ENCODE data around the gene ATP10B. TPM values are rescaled to one million over a fixed set of nuclear protein-coding genes. Genes with fewer than 3 reads are reported as not detected.

ATP10B gene
- total RNA-seq, 1 experiment from 2014 or later: 0.11 TPM

DNA sequence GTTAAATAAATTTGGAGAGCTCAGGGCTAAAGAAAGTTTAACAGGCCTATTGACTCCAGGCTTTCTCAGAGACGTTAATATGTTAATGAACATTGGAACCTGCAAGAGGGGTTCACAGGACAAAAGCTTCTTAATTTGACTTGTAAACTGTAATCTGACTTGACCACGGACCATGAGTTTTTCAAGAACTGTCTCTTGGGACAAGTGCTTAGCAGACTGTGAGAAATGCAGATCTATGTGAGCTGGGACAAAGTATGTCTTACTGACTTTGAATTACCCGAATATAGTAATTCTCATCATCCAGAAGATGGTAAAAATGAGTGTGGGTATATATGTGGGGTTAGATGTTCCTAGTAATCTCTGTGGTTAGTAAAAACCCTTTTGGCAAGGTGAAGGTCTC is 186.6 kb downstream of the ATP10B start:
- Mint-ChIP-seq H3K4me3 (no peak overlapping the region), H3K36me3 (no peaks in the 10 kb centered on the region), H3K27me3 (ENCODE audit: low read depth) (no peaks in the 10 kb centered on the region), H3K4me1 (peaks cover 17% of the 10 kb centered on the region), H3K9me3 (no peaks in the 10 kb centered on the region), H3K27ac (peak overlapping the region; percentile 2; the same call in 1 of the 2 replicates)
- ATAC-seq (no peak), DNase-seq (ENCODE audit: low spot score) (no peak)
- POLR2A ChIA-PET: no interaction called here
- CTCF ChIA-PET: interaction anchor here (1.0 kb wide), 1 partner anchor 227 kb away, joined by 4 read pairs; no protein-coding TSS in a partner anchor
- TF ChIP-seq TEAD1 (CRISPR knock-in tag; IDR thresholded peaks at IDR 0.05) (no peak), ZNF219 (CRISPR knock-in tag; IDR thresholded peaks at IDR 0.05; ENCODE audit: borderline replicate concordance) (no peak), ZNF232 (CRISPR knock-in tag; IDR thresholded peaks at IDR 0.05) (no peak), ELF4 (CRISPR knock-in tag; IDR thresholded peaks at IDR 0.05; ENCODE audit: low read depth) (no peak), ATF1 (CRISPR knock-in tag; IDR thresholded peaks at IDR 0.05) (no peak), TCF7 (CRISPR knock-in tag; IDR thresholded peaks at IDR 0.05; ENCODE audit: low read depth) (no peak), GRHL2 (CRISPR knock-in tag; IDR thresholded peaks at IDR 0.05; ENCODE audit: insufficient replicate concordance, severe bottlenecking) (no peak), JAZF1 (CRISPR knock-in tag; IDR thresholded peaks at IDR 0.05) (no peak), MYBL2 (CRISPR knock-in tag; IDR thresholded peaks at IDR 0.05) (no peak), TP53 (CRISPR knock-in tag; IDR thresholded peaks at IDR 0.05) (no peak), NFE2L1 (CRISPR knock-in tag; IDR thresholded peaks at IDR 0.05) (no peak), SMAD3 (CRISPR knock-in tag; IDR thresholded peaks at IDR 0.05; ENCODE audit: borderline replicate concordance) (no peak), PRRX2 (CRISPR knock-in tag; IDR thresholded peaks at IDR 0.05) (no peak)
- TF ChIP-seq, protein P1, sequence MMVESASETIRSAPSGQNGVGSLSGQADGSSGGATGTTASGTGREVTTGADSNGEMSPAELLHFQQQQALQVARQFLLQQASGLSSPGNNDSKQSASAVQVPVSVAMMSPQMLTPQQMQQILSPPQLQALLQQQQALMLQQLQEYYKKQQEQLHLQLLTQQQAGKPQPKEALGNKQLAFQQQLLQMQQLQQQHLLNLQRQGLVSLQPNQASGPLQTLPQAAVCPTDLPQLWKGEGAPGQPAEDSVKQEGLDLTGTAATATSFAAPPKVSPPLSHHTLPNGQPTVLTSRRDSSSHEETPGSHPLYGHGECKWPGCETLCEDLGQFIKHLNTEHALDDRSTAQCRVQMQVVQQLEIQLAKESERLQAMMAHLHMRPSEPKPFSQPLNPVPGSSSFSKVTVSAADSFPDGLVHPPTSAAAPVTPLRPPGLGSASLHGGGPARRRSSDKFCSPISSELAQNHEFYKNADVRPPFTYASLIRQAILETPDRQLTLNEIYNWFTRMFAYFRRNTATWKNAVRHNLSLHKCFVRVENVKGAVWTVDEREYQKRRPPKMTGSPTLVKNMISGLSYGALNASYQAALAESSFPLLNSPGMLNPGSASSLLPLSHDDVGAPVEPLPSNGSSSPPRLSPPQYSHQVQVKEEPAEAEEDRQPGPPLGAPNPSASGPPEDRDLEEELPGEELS (CRISPR knock-in tag; IDR thresholded peaks at IDR 0.05): no peak
- TF ChIP-seq, protein P2, sequence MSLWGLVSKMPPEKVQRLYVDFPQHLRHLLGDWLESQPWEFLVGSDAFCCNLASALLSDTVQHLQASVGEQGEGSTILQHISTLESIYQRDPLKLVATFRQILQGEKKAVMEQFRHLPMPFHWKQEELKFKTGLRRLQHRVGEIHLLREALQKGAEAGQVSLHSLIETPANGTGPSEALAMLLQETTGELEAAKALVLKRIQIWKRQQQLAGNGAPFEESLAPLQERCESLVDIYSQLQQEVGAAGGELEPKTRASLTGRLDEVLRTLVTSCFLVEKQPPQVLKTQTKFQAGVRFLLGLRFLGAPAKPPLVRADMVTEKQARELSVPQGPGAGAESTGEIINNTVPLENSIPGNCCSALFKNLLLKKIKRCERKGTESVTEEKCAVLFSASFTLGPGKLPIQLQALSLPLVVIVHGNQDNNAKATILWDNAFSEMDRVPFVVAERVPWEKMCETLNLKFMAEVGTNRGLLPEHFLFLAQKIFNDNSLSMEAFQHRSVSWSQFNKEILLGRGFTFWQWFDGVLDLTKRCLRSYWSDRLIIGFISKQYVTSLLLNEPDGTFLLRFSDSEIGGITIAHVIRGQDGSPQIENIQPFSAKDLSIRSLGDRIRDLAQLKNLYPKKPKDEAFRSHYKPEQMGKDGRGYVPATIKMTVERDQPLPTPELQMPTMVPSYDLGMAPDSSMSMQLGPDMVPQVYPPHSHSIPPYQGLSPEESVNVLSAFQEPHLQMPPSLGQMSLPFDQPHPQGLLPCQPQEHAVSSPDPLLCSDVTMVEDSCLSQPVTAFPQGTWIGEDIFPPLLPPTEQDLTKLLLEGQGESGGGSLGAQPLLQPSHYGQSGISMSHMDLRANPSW (CRISPR knock-in tag; conservative IDR thresholded peaks at IDR 0.05; ENCODE audit: low read depth): no peak
- TF ChIP-seq, protein P3, sequence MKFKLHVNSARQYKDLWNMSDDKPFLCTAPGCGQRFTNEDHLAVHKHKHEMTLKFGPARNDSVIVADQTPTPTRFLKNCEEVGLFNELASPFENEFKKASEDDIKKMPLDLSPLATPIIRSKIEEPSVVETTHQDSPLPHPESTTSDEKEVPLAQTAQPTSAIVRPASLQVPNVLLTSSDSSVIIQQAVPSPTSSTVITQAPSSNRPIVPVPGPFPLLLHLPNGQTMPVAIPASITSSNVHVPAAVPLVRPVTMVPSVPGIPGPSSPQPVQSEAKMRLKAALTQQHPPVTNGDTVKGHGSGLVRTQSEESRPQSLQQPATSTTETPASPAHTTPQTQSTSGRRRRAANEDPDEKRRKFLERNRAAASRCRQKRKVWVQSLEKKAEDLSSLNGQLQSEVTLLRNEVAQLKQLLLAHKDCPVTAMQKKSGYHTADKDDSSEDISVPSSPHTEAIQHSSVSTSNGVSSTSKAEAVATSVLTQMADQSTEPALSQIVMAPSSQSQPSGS (CRISPR knock-in tag; IDR thresholded peaks at IDR 0.05; ENCODE audit: borderline replicate concordance, low read depth): no peak
- TF ChIP-seq, protein P4, sequence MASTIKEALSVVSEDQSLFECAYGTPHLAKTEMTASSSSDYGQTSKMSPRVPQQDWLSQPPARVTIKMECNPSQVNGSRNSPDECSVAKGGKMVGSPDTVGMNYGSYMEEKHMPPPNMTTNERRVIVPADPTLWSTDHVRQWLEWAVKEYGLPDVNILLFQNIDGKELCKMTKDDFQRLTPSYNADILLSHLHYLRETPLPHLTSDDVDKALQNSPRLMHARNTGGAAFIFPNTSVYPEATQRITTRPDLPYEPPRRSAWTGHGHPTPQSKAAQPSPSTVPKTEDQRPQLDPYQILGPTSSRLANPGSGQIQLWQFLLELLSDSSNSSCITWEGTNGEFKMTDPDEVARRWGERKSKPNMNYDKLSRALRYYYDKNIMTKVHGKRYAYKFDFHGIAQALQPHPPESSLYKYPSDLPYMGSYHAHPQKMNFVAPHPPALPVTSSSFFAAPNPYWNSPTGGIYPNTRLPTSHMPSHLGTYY (CRISPR knock-in tag; IDR thresholded peaks at IDR 0.05): no peak

DNA sequence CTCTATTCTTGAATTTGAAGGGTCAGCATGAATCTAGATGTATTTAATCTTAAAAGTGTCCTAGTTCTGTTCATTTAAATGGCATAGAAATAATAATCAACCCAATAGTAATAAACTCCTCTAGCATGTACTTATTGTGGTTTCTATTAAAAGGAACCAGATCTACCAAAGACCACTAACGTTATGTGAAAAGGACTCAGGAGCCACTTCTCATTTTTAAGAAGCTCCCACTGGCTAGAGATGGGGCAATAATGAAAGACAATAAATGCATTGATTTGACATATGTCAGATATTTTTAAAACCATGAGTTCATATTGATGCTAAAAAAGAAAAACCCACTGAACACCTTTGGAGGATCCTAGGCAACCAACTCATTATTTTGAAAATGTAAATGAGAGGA is 191.9 kb downstream of the ATP10B start:
- DNase-seq (ENCODE audit: low spot score): no peak
- H3K36me3 Mint-ChIP-seq: no peaks in the 10 kb centered on the region
- no peak for ATAC-seq
- H3K27me3 Mint-ChIP-seq (ENCODE audit: low read depth): no peaks in the 10 kb centered on the region
- no peak overlapping the region for H3K4me3 Mint-ChIP-seq
- H3K9me3 Mint-ChIP-seq: no peaks in the 10 kb centered on the region
- CTCF ChIA-PET: no interaction called here
- H3K4me1 Mint-ChIP-seq: peaks cover 12% of the 10 kb centered on the region
- no peak overlapping the region for H3K27ac Mint-ChIP-seq
- POLR2A ChIA-PET: no interaction called here
- TF ChIP-seq JUN (CRISPR knock-in tag; IDR thresholded peaks at IDR 0.05) (no peak), NR2C2 (CRISPR knock-in tag; IDR thresholded peaks at IDR 0.05) (no peak), EMX1 (CRISPR knock-in tag; IDR thresholded peaks at IDR 0.05) (no peak), ELF4 (CRISPR knock-in tag; IDR thresholded peaks at IDR 0.05; ENCODE audit: low read depth) (no peak)
- TF ChIP-seq, protein P5, sequence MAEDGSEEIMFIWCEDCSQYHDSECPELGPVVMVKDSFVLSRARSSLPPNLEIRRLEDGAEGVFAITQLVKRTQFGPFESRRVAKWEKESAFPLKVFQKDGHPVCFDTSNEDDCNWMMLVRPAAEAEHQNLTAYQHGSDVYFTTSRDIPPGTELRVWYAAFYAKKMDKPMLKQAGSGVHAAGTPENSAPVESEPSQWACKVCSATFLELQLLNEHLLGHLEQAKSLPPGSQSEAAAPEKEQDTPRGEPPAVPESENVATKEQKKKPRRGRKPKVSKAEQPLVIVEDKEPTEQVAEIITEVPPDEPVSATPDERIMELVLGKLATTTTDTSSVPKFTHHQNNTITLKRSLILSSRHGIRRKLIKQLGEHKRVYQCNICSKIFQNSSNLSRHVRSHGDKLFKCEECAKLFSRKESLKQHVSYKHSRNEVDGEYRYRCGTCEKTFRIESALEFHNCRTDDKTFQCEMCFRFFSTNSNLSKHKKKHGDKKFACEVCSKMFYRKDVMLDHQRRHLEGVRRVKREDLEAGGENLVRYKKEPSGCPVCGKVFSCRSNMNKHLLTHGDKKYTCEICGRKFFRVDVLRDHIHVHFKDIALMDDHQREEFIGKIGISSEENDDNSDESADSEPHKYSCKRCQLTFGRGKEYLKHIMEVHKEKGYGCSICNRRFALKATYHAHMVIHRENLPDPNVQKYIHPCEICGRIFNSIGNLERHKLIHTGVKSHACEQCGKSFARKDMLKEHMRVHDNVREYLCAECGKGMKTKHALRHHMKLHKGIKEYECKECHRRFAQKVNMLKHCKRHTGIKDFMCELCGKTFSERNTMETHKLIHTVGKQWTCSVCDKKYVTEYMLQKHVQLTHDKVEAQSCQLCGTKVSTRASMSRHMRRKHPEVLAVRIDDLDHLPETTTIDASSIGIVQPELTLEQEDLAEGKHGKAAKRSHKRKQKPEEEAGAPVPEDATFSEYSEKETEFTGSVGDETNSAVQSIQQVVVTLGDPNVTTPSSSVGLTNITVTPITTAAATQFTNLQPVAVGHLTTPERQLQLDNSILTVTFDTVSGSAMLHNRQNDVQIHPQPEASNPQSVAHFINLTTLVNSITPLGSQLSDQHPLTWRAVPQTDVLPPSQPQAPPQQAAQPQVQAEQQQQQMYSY (CRISPR knock-in tag; IDR thresholded peaks at IDR 0.05): no peak
- TF ChIP-seq, protein P6, sequence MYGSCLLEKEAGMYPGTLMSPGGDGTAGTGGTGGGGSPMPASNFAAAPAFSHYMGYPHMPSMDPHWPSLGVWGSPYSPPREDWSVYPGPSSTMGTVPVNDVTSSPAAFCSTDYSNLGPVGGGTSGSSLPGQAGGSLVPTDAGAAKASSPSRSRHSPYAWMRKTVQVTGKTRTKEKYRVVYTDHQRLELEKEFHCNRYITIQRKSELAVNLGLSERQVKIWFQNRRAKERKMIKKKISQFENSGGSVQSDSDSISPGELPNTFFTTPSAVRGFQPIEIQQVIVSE (CRISPR knock-in tag; IDR thresholded peaks at IDR 0.05; ENCODE audit: borderline replicate concordance): no peak
- TF ChIP-seq, protein P7, sequence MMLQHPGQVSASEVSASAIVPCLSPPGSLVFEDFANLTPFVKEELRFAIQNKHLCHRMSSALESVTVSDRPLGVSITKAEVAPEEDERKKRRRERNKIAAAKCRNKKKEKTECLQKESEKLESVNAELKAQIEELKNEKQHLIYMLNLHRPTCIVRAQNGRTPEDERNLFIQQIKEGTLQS (CRISPR knock-in tag; conservative IDR thresholded peaks at IDR 0.05): no peak

Data from WTC11 (cell line).